ENCODE measurements around the gene AADACL4. TPM values are rescaled to one million over a fixed set of nuclear protein-coding genes. Genes with fewer than 3 reads are reported as not detected.

Gene AADACL4
- total and polyA plus RNA-seq, 10 of the 15 experiments (the other 5 are each of a cell fraction or from before 2014, with no cell fraction given): not detected

DNA sequence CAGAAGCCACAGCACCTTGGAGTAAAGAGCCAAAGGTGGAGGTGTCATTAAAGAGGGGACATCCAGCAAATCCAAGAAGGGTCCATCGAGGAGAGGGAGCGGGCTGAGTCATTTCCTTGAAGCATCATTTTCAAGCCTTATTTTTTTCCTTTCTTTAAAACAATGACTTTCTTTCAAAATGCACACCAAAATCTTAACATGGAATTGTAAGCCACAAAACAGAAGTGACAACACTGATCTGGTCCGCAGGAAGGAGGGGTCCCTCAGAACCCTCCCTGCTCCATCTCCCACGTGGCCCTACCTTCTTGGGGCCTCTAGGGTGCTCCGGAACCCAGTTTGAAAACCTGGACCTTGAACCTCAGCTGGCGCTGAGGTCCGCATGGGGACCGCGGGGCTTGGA is 40.7 kb upstream of the AADACL4 start (continued):
- TF ChIP-seq IRF5 (IDR thresholded peaks at IDR 0.05; ENCODE audit: borderline replicate concordance): no peak
- no peak for TF ChIP-seq ZNF274 (IDR thresholded peaks at IDR 0.05; ENCODE audit: insufficient read depth, insufficient read length)
- TF ChIP-seq NRF1 (conservative IDR thresholded peaks at IDR 0.05; ENCODE audit: low read depth, low read length): no peak
- no peak for TF ChIP-seq EP300 (IDR thresholded peaks at IDR 0.05; ENCODE audit: borderline replicate concordance in 1 of 2, control insufficient read depth in 1 of 2, low read depth in 2 of 2, low read length in 2 of 2)
- TF ChIP-seq NBN (IDR thresholded peaks at IDR 0.05): no peak
- no peak for TF ChIP-seq RELB (IDR thresholded peaks at IDR 0.05; ENCODE audit: low read depth)

GRCh38 chr1:12604114-12604874 is 39.6 kb upstream of the AADACL4 start:
- no peak overlapping the region for H3K9ac ChIP-seq (ENCODE audit: control insufficient read depth, insufficient read depth, low read length)
- DNase-seq (ENCODE audit: low read depth, low spot score) (no peak), FAIRE-seq (no peak), ATAC-seq (peak; percentile 84)
- no peak overlapping the region for H3K27ac ChIP-seq (ENCODE audit: control insufficient read depth, insufficient read depth)
- in situ Hi-C loops (cut with MboI) (no loop called here), intact Hi-C loops (cut with micrococcal nuclease; ENCODE audit: unreplicated experiment) (loop anchor here (5.0 kb wide), 1 partner anchor 157 kb away; no protein-coding TSS in a partner anchor)
- H3K27me3 ChIP-seq (replicated peaks in 1 of 2; ENCODE audit: control insufficient read depth in 2 of 2, insufficient read depth in 2 of 2, low read length in 1 of 2): no peaks in the 10 kb centered on the region; a peak in 1 of 4 replicates
- no peaks in the 10 kb centered on the region for H3K4me1 ChIP-seq (ENCODE audit: control insufficient read depth, insufficient read depth, low read length)
- no peak overlapping the region for H3K4me3 ChIP-seq
- H3K4me2 ChIP-seq (ENCODE audit: control insufficient read depth, insufficient read depth): no peak overlapping the region; the same call in 1 of the 2 replicates
- no TSS peak for BruUV-seq (replicated peaks)
- H3K36me3 ChIP-seq (ENCODE audit: control insufficient read depth in 2 of 2, insufficient read depth in 2 of 2, low read length in 1 of 2): no peaks in the 10 kb centered on the region
- no peaks in the 10 kb centered on the region for H3K79me2 ChIP-seq (ENCODE audit: control insufficient read depth, insufficient read depth, low read length)
- H2AFZ ChIP-seq (ENCODE audit: control insufficient read depth, low read depth, low read length): no peak overlapping the region
- peaks cover 1% of the 10 kb centered on the region; the same call in 2 of the 3 replicates for H3K9me3 ChIP-seq (replicated peaks; ENCODE audit: control insufficient read depth, insufficient read depth, low read length)
- 46% methylated on average over 15 of the region's 16 CpGs for WGBS (ENCODE audit: insufficient coverage, insufficient replicate concordance, low lambda C conversion rate, missing lambda C conversion rate)
- SMC1A ChIA-PET (ENCODE audit: uncharacterized antibody, unreplicated experiment): interaction anchor here (0.7 to 4.6 kb wide), 5 partner anchors 13 to 290 kb away, joined by 3 to 49 read pairs (median 3); partner anchors contain the start of gene DHRS3
- POLR2A ChIA-PET: interaction anchor here (1.1 to 1.2 kb wide), 2 partner anchors 9 to 14 kb away, joined by 3 read pairs; no protein-coding TSS in a partner anchor
- CTCF ChIA-PET: interaction anchor here (1.3 to 5.1 kb wide), 2 partner anchors 15 to 55 kb away, joined by 3 to 47 read pairs; partner anchors contain the start of gene DHRS3
- RAD21 ChIA-PET (ENCODE audit: unreplicated experiment): interaction anchor here (0.6 to 4.7 kb wide), 3 partner anchors 8 to 57 kb away, joined by 3 to 50 read pairs (median 3); partner anchors contain the start of gene DHRS3
- no peaks in the 10 kb centered on the region for H4K20me1 ChIP-seq (ENCODE audit: control insufficient read depth, insufficient read depth)
- 0 out of 2 replicates have a peak, but pooled peaks have one; percentile 21 for TF ChIP-seq DPF2 (IDR thresholded peaks at IDR 0.05)
- peak; percentile 36; the same call in 1 of the 2 replicates for TF ChIP-seq MTA2 (IDR thresholded peaks at IDR 0.05; ENCODE audit: low read depth)
- peak; percentile 76; the same call in 2 of the 3 replicates for TF ChIP-seq POU2F2 (IDR thresholded peaks at IDR 0.05; ENCODE audit: borderline replicate concordance, low read depth, low read length)
- TF ChIP-seq IKZF1 (conservative IDR thresholded peaks at IDR 0.05): peak; percentile 58
- 0 out of 2 replicates have a peak, but pooled peaks have one; percentile 20 for TF ChIP-seq BCL11A (IDR thresholded peaks at IDR 0.05; ENCODE audit: low read depth, low read length)
- no peak for TF ChIP-seq SREBF1 (IDR thresholded peaks at IDR 0.05; ENCODE audit: low read length)
- no peak for TF ChIP-seq ZZZ3 (IDR thresholded peaks at IDR 0.05; ENCODE audit: control insufficient read depth, insufficient read length, low read depth)
- TF ChIP-seq, protein P1, sequence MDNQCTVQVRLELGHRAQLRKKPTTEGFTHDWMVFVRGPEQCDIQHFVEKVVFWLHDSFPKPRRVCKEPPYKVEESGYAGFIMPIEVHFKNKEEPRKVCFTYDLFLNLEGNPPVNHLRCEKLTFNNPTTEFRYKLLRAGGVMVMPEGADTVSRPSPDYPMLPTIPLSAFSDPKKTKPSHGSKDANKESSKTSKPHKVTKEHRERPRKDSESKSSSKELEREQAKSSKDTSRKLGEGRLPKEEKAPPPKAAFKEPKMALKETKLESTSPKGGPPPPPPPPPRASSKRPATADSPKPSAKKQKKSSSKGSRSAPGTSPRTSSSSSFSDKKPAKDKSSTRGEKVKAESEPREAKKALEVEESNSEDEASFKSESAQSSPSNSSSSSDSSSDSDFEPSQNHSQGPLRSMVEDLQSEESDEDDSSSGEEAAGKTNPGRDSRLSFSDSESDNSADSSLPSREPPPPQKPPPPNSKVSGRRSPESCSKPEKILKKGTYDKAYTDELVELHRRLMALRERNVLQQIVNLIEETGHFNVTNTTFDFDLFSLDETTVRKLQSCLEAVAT (IDR thresholded peaks at IDR 0.05): 0 out of 2 replicates have a peak, but pooled peaks have one; percentile 32
- TF ChIP-seq NFYA (IDR thresholded peaks at IDR 0.05; ENCODE audit: borderline replicate concordance, low read depth, low read length): no peak

All from GM12878 (cell line).